GM12875 (cell line): ENCODE measurements around the gene RNASEH2B.

Experiments
- H3K4me3 ChIP-seq: one replicate; pipeline ENCODE4 v1.5.1; 2011; ENCODE audit warnings: low read depth, low read length, control low read depth
- TF ChIP-seq, protein P1 (sequence below): IDR thresholded peaks from 2 replicates; pipeline ENCODE4 v1.5.1; 2011; ENCODE audit warnings: low read depth, mild to moderate bottlenecking, control low read depth, inconsistent platforms, low read length, moderate library complexity, borderline replicate concordance; ENCODE audit not compliant: insufficient read depth

The RNASEH2B gene

GRCh38 chr13:50873991-50874390 lies 35.6 kb upstream of the RNASEH2B start:
- TF ChIP-seq, protein P1, sequence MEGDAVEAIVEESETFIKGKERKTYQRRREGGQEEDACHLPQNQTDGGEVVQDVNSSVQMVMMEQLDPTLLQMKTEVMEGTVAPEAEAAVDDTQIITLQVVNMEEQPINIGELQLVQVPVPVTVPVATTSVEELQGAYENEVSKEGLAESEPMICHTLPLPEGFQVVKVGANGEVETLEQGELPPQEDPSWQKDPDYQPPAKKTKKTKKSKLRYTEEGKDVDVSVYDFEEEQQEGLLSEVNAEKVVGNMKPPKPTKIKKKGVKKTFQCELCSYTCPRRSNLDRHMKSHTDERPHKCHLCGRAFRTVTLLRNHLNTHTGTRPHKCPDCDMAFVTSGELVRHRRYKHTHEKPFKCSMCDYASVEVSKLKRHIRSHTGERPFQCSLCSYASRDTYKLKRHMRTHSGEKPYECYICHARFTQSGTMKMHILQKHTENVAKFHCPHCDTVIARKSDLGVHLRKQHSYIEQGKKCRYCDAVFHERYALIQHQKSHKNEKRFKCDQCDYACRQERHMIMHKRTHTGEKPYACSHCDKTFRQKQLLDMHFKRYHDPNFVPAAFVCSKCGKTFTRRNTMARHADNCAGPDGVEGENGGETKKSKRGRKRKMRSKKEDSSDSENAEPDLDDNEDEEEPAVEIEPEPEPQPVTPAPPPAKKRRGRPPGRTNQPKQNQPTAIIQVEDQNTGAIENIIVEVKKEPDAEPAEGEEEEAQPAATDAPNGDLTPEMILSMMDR, result no peak
- H3K4me3 ChIP-seq, result no peak overlapping the region

DNA sequence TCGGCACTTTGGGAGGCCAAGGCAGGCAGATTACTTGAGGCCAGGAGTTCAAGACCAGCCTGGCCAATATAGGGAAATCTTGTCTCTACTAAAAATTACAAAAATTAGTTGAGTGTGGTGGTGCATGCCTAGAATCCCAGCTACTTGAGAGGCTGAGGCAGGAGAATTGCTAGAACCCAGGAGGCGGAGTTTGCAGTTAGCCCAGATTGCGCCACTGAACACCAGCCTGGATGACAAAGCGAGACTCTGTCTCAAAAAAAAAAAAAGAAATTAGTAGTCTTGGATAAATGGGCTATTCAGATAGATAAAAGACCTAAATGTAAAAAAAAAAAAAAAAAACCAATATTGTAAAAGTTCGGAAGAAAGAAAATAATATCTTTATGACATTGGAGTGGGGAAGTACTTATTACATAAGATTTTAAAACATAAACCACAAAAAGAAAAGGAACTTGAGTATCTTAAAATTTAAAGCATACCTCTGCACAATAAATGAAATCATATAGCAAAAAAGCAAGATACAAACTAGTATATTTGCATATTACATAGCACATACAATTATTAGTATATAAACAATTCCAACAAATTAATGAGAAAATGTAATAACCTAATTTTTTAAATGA lies 26.7 kb upstream of the RNASEH2B start:
- H3K4me3 ChIP-seq, result no peak overlapping the region
- TF ChIP-seq, protein P1, result no peak

GRCh38 chr13:50883728-50884127 lies 25.9 kb upstream of the RNASEH2B start:
- no peak overlapping the region for H3K4me3 ChIP-seq

GRCh38 chr13:50884265-50884664 lies 25.3 kb upstream of the RNASEH2B start:
- TF ChIP-seq, protein P1, result no peak

More at GRCh38 chr13:50883728-50884127, 25.9 kb upstream of the RNASEH2B start:
- TF ChIP-seq, protein P1, result no peak

DNA sequence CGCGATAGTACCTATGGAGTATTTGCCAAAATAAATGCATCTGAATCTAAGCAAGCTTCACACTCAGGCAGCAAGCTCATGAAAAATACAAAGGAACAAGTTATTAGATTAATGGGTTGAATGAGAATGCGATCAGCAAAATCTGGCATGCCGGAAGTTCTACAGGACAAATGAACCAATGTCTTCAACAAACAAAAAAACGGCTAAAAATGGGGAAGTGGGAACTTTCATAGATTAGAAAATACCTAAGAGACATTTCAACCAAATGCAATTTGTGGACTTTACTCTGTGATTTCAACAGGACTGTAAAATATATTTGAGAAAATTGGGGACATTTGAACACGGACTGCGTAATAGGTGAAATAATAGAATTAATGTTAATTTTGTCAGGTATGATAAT lies 22.4 kb upstream of the RNASEH2B start:
- TF ChIP-seq, protein P1, result no peak
- H3K4me3 ChIP-seq, result no peak overlapping the region

More at GRCh38 chr13:50884265-50884664, 25.3 kb upstream of the RNASEH2B start:
- no peak overlapping the region for H3K4me3 ChIP-seq

DNA sequence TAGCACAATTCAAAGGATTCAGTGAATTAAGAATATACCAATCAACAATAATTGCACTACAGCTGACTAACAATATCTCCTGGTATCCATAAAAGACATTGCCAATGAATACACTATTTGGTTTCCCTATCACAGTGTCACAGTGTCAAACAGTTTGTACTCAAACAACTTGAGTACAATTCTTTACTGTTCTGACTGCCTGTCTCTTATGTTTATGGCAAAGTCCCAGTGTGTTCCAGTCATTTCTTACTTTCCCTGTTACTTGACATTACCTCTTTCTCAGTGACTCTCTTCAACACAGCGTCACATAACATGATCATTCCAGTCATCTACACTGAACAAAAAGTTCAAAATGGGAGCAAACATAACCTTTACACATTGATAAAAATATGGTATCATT lies 21.2 kb upstream of the RNASEH2B start:
- H3K4me3 ChIP-seq, result no peak overlapping the region
- TF ChIP-seq, protein P1, result no peak

- TF ChIP-seq, protein P1, result no peak
- H3K4me3 ChIP-seq, result no peak overlapping the region
These were observed 20.3 kb upstream of the RNASEH2B start for GRCh38 chr13:50889317-50889716.
